HG03432 (cell line): ENCODE data around the gene COL24A1.

ENCODE experiments used
- ATAC-seq: cut with Tn5 transposase; IDR thresholded peaks from one replicate; pipeline ENCODE4 v1.9.1; 2021; ENCODE audit warnings: mild to moderate bottlenecking, moderate library complexity; ENCODE audit not compliant: unreplicated experiment

Gene COL24A1

DNA sequence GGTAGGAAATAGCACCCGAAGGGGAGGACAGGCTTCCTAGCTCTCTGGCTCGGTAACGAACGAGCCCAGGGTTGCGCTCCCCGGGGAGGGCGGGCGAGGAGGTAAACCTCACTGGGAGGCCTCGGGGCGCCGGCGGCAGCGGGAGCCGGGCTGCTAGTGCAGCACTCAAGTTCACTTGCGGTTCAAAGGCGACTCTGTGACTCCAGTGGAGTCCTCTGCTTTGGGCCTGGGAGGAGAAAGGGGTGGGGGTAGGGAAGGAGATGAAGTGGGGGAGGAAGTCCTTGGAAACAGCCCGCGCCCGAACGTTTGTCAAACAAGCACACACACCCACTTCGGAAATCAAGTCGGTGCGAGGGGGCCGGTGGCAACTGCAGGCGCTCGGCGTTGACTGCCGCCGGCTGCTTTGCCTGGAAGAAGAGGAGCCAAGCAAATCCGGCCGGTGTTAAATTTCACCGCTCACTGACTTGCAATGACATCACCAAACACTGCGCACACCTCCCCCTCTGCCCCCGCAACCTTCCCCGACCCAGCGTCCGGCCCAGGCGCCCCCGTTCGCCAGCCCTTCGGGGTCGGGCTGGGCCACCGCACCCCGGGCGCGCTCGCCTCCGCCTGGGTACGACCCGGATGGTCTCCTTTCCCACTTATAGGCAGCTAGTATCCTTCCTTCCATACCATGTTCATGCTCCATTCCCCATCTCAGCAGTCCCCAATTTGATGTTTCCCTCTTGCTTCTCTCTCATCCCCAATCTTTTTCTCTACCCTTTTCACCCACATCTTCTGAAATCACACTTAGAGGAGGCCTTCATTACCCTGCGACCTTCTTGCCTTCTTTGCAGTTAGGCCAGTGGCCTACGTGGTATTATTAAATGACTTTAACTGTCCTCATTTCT, at the start of gene COL24A1:
TSS of gene COL24A1 (minus strand) at position 207 of the 890 bp plus-strand sequence. CDS start 376 bp downstream, outside the sequence.
- peak; percentile 53 for ATAC-seq

DNA sequence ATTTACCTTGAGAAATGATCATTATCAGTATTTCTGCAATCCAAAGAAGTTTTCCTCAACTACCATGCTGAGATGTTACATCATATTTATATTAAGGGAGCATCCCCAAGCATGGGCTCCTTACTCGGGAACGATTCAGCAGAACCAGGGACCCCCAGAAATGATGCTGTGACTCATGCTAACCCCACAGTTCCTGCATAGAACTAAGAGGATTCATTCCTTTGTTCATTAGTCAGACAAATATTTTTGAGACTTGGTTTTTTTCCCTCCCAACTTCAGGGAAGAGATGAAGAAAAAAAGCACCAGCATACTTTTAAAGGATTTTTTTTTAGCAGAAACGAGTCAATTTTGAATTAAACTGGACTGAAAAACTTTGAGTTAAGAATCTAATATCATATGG, 49.2 kb upstream of the COL24A1 start:
- ATAC-seq: no peak

DNA sequence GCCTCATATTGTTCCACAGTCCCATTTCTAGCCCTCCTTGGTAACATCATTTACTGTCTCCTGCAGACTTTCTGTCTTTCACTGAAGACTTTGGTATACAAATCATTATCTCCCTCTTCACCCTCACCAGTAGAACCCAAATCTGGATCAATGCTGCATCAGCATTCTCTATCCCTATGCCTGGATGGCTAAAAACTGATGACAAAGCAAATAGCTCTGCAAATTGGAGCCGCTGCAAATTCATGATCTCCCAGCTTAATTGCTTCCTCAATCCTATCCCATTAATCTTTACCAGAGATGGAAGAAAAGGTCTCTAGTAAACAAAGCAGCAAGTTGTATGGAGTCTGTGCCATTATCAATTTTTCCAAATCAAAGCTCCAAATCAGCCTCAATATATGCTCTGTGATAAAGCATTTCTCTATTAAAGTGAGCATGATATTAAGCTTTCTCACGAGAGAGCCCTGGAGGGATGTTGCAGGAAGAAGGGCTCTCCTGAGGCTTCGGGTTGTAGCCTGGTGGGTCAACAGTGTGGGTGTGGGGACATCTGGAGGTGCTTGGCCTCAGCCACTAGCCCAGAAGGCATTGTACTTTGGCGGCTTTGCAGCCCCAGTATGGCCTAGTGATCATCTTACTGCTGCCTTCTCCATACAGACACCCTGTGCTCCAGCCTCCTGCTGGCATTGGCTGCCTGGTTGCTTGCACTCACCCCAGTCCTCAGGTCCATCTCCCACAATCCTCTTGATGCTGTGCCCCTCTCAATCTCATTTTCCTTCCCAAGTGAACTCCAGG, 46.2 kb upstream of the COL24A1 start:
- no peak for ATAC-seq

DNA sequence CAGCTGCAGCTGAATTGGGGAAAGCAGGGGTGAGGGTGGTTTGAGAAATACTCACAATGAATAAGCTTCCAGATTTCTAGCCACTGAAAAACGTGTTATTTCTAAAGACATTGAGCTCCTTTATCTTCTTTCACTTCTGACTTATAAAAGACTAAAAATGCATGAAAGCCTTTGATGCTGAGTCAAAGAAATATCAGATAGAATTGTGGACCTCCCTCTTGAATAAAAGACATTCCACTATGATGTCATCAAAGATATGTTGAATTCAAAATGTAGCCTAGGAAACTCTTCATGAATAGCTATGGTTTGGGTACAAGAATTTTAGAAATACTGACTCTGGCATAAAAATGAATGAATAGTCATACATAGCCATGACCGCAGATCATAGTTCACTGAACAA, 44.7 kb upstream of the COL24A1 start:
- ATAC-seq: no peak

DNA sequence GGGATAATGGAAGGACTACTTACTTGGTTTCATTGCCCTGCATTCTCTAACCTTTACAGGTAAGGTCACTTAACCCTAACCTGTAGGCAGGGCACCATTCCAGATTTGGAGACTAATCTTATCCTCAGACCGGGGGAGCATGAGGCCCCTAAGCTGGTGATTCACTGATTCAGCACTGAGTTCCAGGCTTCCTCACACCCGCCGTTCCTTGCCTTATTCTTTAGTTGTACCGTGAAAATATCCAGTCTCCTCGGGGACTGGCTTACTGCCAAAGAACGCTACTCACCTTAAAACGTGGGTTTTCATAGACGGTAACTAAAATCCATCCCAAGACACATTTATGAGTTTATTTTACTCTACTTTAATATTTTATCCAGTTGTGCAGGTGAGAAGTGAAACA, 44.3 kb upstream of the COL24A1 start:
- ATAC-seq: no peak

DNA sequence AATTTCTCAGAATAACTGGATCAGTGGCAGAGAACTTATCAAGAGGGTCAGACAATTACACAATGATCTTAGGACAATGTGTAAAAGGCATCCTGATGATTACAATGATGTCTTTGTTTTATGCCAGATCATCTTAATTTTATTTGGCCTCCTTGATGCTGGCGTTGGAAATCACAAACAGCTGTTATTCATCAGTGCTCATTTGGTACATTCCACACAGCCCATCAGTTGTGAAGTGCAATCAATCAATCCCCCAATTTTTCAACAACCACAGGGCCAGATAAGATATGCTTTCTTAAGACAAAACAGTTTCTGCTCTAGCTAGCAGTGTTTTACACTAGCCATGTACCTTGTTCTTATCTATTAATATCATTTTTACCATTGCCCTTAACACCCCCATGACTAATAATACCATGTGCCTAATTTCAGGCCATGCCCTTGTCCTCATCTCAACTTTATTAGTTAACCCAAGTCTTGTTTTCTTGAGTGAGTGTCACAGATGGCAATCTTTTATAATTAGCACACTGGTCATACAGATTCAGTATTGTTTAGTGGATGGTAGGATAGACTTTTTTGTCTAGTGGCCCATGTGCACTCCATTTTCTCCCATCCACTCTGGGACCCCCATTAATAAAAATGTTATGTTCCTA, 40.8 kb upstream of the COL24A1 start:
- no peak for ATAC-seq

DNA sequence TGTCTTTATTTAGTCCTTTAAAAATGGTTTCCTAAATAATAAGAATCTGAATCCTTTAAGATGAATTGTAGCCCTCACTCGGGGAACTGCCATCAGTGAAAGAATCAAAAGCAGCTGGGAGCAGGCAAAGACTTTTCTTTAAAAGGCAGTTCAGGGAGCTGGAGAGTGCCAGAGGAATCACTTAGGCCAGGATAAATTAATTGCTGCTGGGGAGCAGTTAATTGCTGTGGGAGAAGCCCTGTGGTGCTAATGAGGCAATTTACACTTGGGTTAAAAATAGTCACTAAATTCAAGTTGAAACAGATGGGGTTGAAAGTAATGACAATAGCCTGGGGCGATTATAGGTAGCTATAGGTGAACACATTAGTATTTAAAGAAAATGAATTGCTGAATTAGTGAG, 38.7 kb upstream of the COL24A1 start:
- no peak for ATAC-seq

DNA sequence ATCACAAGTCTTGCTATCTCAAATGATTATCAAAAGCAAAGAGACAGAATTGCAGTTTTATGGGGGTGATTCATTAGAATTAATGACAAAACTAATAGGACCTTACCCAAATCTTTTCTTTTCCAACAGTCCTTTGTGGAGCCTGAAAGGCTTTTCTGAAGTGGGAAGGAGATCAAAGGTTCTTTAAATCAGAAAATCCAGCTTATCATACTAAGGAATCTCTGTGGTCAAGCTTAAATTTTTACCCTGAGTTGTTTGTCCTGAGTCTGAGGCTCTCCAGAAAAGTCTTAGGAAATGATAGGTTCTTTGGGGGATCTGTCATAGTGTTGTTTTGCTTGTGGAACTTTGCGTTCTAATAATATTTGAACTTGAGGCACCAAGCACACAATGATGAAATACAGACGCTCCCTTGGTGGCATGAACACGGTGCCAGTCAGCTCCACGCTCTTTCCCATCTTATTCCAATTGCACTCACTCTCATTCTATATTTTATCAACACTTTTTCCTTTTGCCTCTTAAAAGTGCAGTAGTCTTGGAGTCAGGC, 38.0 kb upstream of the COL24A1 start:
- no peak for ATAC-seq

DNA sequence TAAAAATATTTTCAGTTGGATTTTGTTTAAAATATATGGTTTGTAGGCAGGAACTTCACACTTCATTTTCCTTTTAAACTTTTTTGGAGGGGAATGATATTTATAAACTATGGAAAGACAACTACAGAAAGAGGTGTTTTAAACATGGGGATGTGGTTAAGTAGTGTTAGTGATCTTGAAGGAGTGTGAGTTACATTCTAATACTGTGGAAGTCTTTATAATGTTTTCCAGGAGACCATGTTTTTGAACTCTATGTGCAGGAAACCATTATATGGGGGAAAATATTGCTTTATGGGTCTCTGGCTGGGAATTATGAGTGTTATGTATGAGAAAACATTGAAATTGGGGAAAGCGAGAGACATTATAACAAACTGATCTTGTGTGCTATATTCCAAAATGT, 35.8 kb upstream of the COL24A1 start:
- ATAC-seq: no peak

DNA sequence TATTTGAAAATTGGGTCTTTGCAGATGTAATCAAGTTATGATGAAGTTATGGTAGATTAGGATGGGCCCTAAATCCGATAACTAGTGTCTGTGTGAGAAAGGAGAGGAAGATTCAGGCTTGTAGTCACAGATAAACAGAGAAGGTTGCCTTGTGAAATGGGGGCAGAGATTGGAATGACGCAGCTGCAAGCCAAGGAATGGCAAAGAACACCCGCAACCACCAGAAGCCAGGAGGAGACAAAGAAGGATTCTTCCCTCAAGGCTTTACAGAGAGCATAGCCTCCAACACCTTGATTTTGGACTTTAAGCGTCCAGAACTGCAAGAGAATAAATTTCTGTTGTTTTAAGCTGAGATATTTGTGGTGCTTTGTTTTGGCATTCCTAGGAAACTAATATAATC, 35.4 kb upstream of the COL24A1 start:
- no peak for ATAC-seq

DNA sequence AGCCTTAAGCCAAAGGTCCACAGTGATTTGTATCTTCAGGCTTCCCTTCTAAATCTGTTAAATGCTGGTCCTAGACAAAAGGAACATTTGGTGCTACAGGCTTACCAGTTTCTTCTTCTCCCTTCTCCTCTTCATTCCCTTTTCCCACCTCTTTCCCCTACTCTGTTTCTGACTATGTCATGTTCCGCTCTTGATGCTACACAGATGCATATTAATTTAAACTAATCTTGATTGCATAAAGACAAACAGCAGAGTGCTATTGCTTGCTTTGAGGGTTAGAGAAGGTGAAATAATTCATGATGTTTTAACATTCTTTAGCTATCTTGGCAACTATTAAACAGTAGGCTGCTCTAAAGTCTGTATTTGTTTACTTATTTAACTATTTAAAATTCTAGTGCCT, 34.3 kb upstream of the COL24A1 start:
- ATAC-seq: no peak

DNA sequence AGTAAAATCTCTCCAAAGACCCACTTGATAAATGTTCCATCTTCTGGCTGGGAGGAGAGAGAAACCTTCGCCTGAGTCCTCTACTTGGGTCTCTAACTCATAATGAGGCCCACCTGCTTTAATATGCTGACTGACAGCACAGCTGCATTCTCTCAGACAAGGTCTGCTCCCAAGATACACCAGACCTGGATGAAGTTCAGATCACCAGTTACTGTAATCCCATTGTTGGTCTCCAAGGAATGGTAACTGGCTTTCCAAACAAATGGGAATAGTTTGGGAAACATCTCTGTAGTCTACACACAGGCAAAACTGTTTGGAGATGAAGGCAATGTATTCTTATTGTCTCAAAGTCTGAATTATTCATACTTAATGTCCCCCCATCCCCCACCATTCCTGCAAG, 27.9 kb upstream of the COL24A1 start:
- ATAC-seq: no peak

DNA sequence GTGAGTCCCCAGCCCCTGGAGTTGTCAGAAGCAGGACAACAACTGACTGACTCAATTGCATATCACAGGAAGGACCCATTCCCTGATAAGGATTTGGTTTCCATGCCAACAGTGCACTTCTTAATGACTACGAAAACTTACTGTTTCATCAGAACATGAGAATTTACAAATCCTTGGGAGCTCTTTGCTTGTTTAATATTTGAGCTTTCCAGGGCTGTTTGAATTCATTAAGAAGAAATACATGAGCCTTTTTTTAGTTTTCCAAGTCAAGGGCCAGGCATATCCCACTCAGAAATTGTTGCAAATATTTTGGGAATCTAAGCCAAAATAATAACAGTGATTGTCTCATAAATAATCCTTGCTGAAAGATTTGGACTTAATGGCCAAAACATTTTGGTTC, 27.2 kb upstream of the COL24A1 start:
- no peak for ATAC-seq

DNA sequence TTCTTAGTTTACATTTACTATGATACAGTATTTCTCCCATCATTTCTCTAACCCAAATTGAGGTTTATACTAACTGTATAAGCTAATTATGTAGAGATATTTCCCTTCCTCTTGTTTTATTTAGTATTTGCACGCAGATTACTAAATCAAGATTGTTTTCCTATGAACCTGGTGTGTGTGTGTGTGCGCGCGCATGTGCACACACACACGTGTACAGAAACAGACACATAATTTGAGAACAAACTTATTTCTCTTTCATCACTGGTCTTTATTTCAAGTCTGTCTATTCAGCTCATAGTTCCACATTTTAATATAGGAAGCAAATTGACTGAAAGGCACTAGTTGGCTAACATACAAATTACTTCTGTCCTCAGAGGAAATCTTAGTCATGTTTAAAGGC, 19.7 kb upstream of the COL24A1 start:
- no peak for ATAC-seq

DNA sequence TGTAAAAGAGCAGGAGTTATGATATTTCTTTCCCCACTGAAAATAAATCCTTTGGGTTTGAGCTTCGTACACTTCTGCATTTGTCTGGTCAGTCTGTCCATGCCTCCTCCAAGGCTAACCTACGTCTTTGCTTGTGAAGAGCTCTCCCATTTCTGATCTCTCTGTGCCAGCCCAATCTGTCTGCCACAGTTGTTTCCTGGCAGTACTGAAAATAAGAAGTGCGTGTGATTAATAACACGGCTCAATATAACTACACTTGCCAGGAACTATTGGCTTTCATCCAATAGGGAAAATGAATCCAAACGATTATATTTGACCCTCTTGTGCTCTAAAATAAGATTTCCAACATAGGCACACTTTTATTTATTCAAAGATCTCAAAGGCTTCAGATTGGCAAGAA, 19.2 kb upstream of the COL24A1 start:
- no peak for ATAC-seq

DNA sequence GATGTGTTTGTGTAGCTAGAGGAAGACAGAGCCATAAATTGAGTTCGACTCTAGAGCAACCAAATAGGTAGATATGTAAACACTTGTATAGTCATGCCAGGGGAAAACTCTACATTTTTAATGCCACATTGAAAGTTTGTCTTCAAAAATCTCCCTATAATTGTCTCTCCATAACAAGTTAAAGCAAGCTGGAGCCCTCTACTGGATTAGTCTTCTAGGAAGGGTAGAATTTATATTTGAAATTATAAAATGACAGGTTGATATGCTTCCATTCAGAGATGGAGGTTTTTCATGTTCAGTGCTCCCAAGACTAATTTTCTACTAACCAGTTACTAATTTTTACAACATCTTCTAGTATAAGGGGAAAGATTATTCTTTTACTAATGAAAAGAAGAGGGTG, 13.1 kb upstream of the COL24A1 start:
- ATAC-seq: no peak

DNA sequence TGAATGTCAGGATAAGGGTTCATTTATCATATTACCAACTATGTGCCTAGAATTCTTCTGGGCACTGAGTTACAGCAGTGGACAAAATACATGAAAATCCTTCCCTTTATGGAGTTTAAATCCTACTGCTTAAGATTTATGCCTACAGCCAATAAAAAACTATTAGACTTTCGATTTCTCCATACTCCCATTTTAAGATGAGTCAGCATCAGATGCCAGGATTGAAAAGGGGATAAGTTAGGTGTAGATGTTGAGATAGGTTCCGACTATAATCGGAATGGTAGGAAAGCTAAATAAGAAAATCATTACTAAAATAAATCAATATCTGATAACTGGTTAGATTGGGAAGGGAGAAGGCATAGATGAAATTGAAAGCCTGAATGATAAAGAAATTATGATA, 3.2 kb upstream of the COL24A1 start:
- no peak for ATAC-seq

DNA sequence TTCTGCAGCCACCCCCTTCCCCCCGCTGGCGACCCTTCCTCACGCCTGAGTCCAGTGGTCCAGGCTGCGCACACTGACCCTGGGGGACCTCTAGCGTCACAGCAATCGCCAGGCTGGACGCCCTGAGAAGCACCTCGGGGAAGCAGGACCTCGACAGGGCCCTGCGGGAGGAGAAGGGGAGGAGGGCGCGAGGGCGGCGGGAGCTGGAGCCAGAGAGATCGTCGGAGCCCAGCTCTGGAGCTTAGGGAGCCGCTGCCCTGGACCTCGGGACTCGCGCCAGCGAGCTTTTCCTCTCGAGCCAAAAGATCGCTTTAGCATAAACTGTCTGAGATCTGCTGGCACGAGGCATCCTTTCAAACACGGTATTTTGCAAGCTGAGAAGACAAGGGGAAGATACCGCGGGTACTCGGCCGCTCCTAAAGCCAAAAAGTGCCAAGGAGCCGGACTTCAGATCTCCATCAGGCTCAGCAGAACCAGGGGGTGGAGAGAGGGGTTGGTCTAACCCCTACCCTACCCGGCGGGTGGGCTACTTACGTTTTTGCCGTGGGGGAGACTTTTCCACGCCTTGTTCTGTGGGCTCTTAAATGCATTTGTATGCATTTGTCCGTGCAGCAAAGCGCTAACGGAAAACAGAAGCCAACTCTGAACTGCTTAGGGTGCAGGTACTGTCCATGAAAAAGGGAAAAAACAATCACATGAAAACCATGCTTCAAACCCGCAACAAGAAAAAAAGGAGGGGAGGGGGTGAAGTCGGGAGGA, 586 bp downstream of the COL24A1 start:
- peak; percentile 27 for ATAC-seq

DNA sequence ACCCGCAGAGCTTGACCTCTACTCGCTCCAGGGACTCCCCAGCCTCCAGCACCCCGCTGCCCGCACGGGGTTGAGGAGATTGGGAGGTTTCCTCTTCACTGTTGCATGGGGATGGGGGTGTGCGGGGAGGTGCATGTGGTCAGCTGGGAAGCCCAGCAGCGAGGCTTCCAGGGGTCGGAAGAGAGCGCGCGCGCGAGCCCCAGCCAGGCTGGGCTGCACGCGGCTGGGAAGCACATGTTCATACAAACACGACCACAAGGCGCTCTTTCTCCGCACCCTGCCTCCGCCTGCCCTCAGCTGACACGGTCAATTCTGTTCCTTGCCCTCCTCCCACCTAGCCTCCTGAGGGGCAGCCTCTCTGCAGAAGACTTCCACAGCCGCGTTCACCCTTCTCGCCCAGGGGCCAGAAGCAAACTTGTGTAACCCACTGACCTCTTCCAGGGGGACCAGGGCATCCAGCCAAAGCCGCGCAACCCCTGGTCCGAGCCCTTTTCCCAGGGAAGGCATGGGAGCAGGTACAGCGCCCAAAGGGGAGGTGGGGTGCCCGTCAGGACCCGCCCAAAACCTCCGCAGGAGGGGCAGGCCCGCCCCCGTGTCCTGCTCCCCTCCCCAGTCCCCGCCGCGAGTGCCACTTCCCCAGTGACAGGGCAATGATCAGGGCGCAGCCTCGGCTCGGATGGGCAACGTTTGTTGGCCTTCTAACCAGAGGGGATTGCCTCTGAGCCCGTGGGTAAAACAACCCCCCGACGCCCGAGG, 1.3 kb downstream of the COL24A1 start:
- ATAC-seq: no peak

DNA sequence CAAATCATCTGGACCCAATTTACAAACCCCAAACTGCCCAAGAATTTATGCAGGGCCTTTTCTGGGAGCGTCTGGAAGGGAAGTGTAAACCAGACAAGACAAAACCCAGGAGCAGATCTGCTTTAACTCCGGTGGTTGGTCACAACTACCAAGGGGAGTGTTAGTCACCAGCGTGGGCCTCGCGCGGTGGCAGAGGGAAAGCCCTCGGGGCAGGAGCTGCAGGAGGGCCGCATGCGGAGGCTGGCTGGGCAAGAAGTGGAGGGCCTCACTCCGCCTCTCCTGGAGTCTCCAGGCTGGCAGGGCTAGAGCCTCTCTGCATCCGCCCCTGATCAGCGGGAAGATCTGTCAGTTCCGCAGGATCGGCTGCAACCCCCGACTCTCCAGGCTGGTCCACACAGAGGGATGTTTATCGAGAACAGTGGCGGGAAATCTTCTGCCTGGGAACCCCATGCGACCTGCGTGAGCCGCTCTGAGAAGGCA, 2.0 kb downstream of the COL24A1 start:
- ATAC-seq: no peak
